ENCODE results near the gene IQSEC1.

Gene IQSEC1

GRCh38 chr3:13067778-13068177 is 5.5 kb downstream of the IQSEC1 start:
- DNase-seq = no peak

- DNase-seq = no peak
These were observed 6.4 kb downstream of the IQSEC1 start for GRCh38 chr3:13066834-13067233.

- no peak for DNase-seq
These were observed 7.0 kb downstream of the IQSEC1 start for GRCh38 chr3:13066236-13066635.

GRCh38 chr3:13065727-13066126 is 7.5 kb downstream of the IQSEC1 start:
- no peak for DNase-seq

- DNase-seq = no peak
These were observed 8.3 kb downstream of the IQSEC1 start for GRCh38 chr3:13064964-13065363.

- DNase-seq = no peak
These were observed 8.9 kb downstream of the IQSEC1 start for GRCh38 chr3:13064159-13064868.

GRCh38 chr3:13063225-13063624 is 10.0 kb downstream of the IQSEC1 start:
- no peak for DNase-seq

- no peak for DNase-seq
These were observed 10.6 kb downstream of the IQSEC1 start for GRCh38 chr3:13062647-13063046.

- DNase-seq = no peak
These were observed 12.8 kb downstream of the IQSEC1 start for GRCh38 chr3:13060341-13060910.

GRCh38 chr3:13058346-13059120 is 14.7 kb downstream of the IQSEC1 start:
- no peak for DNase-seq

- peak; percentile 78 for DNase-seq
These were observed 15.8 kb downstream of the IQSEC1 start for GRCh38 chr3:13057282-13058040.

- DNase-seq = no peak
These were observed 17.6 kb downstream of the IQSEC1 start for GRCh38 chr3:13055634-13056033.

- no peak for DNase-seq
These were observed 18.6 kb downstream of the IQSEC1 start for GRCh38 chr3:13054341-13055285.

GRCh38 chr3:13053893-13054292 is 19.3 kb downstream of the IQSEC1 start:
- no peak for DNase-seq

- DNase-seq = no peak
These were observed 19.8 kb downstream of the IQSEC1 start for GRCh38 chr3:13053420-13053819.

GRCh38 chr3:13052191-13052820 is 20.9 kb downstream of the IQSEC1 start:
- no peak for DNase-seq

GRCh38 chr3:13051581-13051980 is 21.6 kb downstream of the IQSEC1 start:
- peak; percentile 16 for DNase-seq

GRCh38 chr3:13051066-13051465 is 22.2 kb downstream of the IQSEC1 start:
- DNase-seq = peak; percentile 74

GRCh38 chr3:13050446-13050845 is 22.8 kb downstream of the IQSEC1 start:
- no peak for DNase-seq

GRCh38 chr3:13049400-13049799 is 23.8 kb downstream of the IQSEC1 start:
- no peak for DNase-seq

GRCh38 chr3:13047296-13048165 is 25.7 kb downstream of the IQSEC1 start:
- DNase-seq = no peak

All from NCI-H69 (cell line).